DND-41 (cell line): ENCODE data around the gene MAMLD1.

Source experiments
- EZH2 ChIP-seq: IDR thresholded peaks from 3 replicates; pipeline ENCODE4 v1.6.1; 2012; ENCODE audit warnings: borderline replicate concordance, low read depth, mild to moderate bottlenecking, moderate library complexity, low read length, inconsistent platforms; ENCODE audit not compliant: severe bottlenecking
- TF ChIP-seq, protein P1 (sequence below): IDR thresholded peaks from 2 replicates; pipeline ENCODE4 v1.5.1; 2012; ENCODE audit warnings: borderline replicate concordance, low read length, moderate library complexity, mild to moderate bottlenecking; ENCODE audit not compliant: poor library complexity, severe bottlenecking; ENCODE audit errors: extremely low read depth

DNA sequence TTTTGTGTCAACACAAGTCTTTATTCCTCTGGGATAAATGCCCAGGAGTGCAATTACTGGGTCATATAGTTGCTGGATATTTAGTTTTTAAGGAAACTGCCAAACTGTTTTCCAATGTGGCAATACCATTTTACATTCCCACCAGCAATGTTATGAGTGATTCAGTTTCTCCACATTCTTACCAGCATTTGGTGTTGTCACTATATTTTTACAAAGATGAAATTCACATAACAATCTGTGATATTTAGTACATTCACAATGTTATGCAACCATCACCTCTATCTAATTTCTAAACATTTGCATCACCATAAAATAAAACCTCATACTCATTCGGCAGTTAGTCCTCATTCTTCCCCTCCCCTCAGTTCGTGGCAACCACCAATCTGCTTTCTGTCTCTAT lies 75.0 kb downstream of the MAMLD1 start:
- TF ChIP-seq, protein P1, sequence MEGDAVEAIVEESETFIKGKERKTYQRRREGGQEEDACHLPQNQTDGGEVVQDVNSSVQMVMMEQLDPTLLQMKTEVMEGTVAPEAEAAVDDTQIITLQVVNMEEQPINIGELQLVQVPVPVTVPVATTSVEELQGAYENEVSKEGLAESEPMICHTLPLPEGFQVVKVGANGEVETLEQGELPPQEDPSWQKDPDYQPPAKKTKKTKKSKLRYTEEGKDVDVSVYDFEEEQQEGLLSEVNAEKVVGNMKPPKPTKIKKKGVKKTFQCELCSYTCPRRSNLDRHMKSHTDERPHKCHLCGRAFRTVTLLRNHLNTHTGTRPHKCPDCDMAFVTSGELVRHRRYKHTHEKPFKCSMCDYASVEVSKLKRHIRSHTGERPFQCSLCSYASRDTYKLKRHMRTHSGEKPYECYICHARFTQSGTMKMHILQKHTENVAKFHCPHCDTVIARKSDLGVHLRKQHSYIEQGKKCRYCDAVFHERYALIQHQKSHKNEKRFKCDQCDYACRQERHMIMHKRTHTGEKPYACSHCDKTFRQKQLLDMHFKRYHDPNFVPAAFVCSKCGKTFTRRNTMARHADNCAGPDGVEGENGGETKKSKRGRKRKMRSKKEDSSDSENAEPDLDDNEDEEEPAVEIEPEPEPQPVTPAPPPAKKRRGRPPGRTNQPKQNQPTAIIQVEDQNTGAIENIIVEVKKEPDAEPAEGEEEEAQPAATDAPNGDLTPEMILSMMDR = no peak
- TF ChIP-seq EZH2 = no peak
